HepG2 (cell line): ENCODE measurements around the gene TIMM44. TPM values are rescaled to one million over a fixed set of nuclear protein-coding genes. Genes with fewer than 3 reads are reported as not detected.

Experiments used
- CBX1 ChIP-seq: IDR thresholded peaks from one replicate; pipeline ENCODE4 v1.6.1; 2016; ENCODE audit warnings: antibody characterized with exemption, low read depth
- CERS6 ChIP-seq: sonication (generic); formaldehyde crosslinking; IDR thresholded peaks from 2 replicates; pipeline ENCODE4 v1.5.0; 2020; ENCODE audit warnings: missing genetic modification reagents
- FOXA3 ChIP-seq: IDR thresholded peaks from 2 replicates; pipeline ENCODE4 v1.6.1; 2016; ENCODE audit warnings: missing genetic modification reagents, missing compliant biosample characterization
- HMGXB4 ChIP-seq, 2 experiments: sonication (generic) in 1 of 2; formaldehyde crosslinking in 1 of 2; IDR thresholded peaks; 2 replicates each; pipeline versions ENCODE4 v1.4.0 to v1.6.1; 2018 to 2020; ENCODE audit warnings: missing genetic modification reagents in 2 of 2, borderline replicate concordance in 1 of 2, low read depth in 1 of 2, mild to moderate bottlenecking in 1 of 2, missing biosample characterization in 1 of 2
- HNRNPLL ChIP-seq: fragments of 200-400 bp; formaldehyde crosslinking; IDR thresholded peaks from 2 replicates; pipeline ENCODE4 v1.6.1; 2017; ENCODE audit warnings: mild to moderate bottlenecking, low read depth, low read length; ENCODE audit not compliant: poor library complexity, severe bottlenecking
- NAIF1 ChIP-seq: sonication (generic); formaldehyde crosslinking; IDR thresholded peaks from 2 replicates; pipeline ENCODE4 v1.5.0; 2020; ENCODE audit warnings: mild to moderate bottlenecking, missing genetic modification reagents, borderline replicate concordance
- NCOA1 ChIP-seq: sonication (generic); formaldehyde crosslinking; IDR thresholded peaks from 2 replicates; pipeline ENCODE4 v1.9.0; 2021; ENCODE audit warnings: missing genetic modification reagents
- REL ChIP-seq: sonication (generic); formaldehyde crosslinking; conservative IDR thresholded peaks from 2 replicates; pipeline ENCODE4 v1.8.0; 2022; ENCODE audit warnings: mild to moderate bottlenecking, missing genetic modification reagents, moderate library complexity
- SCMH1 ChIP-seq: sonication (generic); formaldehyde crosslinking; IDR thresholded peaks from 2 replicates; pipeline ENCODE4 v1.9.0; 2021; ENCODE audit warnings: missing genetic modification reagents, mild to moderate bottlenecking, borderline replicate concordance
- THAP11 ChIP-seq: IDR thresholded peaks from 2 replicates; pipeline ENCODE4 v1.6.1; 2016; ENCODE audit warnings: missing biosample characterization, missing genetic modification reagents
- TOE1 ChIP-seq: sonication (generic); formaldehyde crosslinking; IDR thresholded peaks from 2 replicates; pipeline ENCODE4 v1.4.0; 2020; ENCODE audit warnings: mild to moderate bottlenecking, missing genetic modification reagents
- ZBTB20 ChIP-seq: sonication (generic); formaldehyde crosslinking; IDR thresholded peaks from 2 replicates; pipeline ENCODE4 v1.8.1; 2023; ENCODE audit warnings: missing genetic modification reagents, low read depth, mild to moderate bottlenecking, borderline replicate concordance
- ZNF205 ChIP-seq: IDR thresholded peaks from 2 replicates; pipeline ENCODE4 v1.6.1; 2018; ENCODE audit warnings: missing biosample characterization, missing genetic modification reagents
- ZNF337 ChIP-seq: sonication (generic); formaldehyde crosslinking; IDR thresholded peaks from 2 replicates; pipeline ENCODE4 v1.5.1; 2020; ENCODE audit warnings: missing genetic modification reagents, low read depth, mild to moderate bottlenecking, borderline replicate concordance
- ZNF367 ChIP-seq: sonication (generic); formaldehyde crosslinking; IDR thresholded peaks from 2 replicates; pipeline ENCODE4 v1.4.0; 2020; ENCODE audit warnings: missing genetic modification reagents, borderline replicate concordance
- ZNF501 ChIP-seq: sonication (generic); formaldehyde crosslinking; IDR thresholded peaks from 2 replicates; pipeline ENCODE4 v1.5.1; 2020; ENCODE audit warnings: mild to moderate bottlenecking, moderate library complexity, missing genetic modification reagents
- ZNF530 ChIP-seq: sonication (generic); formaldehyde crosslinking; IDR thresholded peaks from 2 replicates; pipeline ENCODE4 v1.5.0; 2020; ENCODE audit warnings: low read depth, mild to moderate bottlenecking, missing genetic modification reagents
- ZNF547 ChIP-seq: sonication (generic); formaldehyde crosslinking; IDR thresholded peaks from 2 replicates; pipeline ENCODE4 v1.5.1; 2020; ENCODE audit warnings: mild to moderate bottlenecking, missing genetic modification reagents
- ZNF75D ChIP-seq: sonication (generic); formaldehyde crosslinking; IDR thresholded peaks from 2 replicates; pipeline ENCODE4 v1.8.1; 2023; ENCODE audit warnings: missing genetic modification reagents, mild to moderate bottlenecking, borderline replicate concordance
- ZNF841 ChIP-seq: sonication (generic); formaldehyde crosslinking; IDR thresholded peaks from 2 replicates; pipeline ENCODE4 v1.8.1; 2023; ENCODE audit warnings: missing genetic modification reagents, borderline replicate concordance
- polyA plus RNA-seq, 8 experiments: library from polyadenylated mRNA; depleted of rRNA in 3 of 8; stranded (reverse) in 7 of 8; unstranded in 1 of 8; fragments of >200 nt; fragmentation: Illumina TruSeq in 4 of 8; extraction: Trizol in 4 of 8; gene quantifications; 2 replicates each; pipeline versions ENCODE4 v1.2.1 to v1.2.3, GENCODE V29; 2011 to 2016; ENCODE audit warnings: low read depth in 4 of 8, missing spikeins in 1 of 8, mixed read lengths in 1 of 8; ENCODE audit not compliant: insufficient read depth in 1 of 8
- total RNA-seq, 5 experiments: library from RNA; depleted of rRNA; stranded (reverse); fragments of >200 nt; fragmentation: Illumina TruSeq; extraction: Trizol; gene quantifications; 2 replicates each; pipeline ENCODE4 v1.2.3, GENCODE V29; 2016; ENCODE audit warnings: low read depth in 1 of 5
- TF ChIP-seq, protein P1 (sequence below): sonication (generic); formaldehyde crosslinking; IDR thresholded peaks from 2 replicates; pipeline ENCODE4 v1.4.0; 2020; ENCODE audit warnings: missing genetic modification reagents, mild to moderate bottlenecking, borderline replicate concordance
- TF ChIP-seq, protein P2 (sequence below): IDR thresholded peaks from 2 replicates; pipeline ENCODE4 v1.6.1; 2016; ENCODE audit warnings: missing compliant biosample characterization, missing genetic modification reagents, borderline replicate concordance
- TF ChIP-seq, protein P3 (sequence below): sonication (generic); formaldehyde crosslinking; IDR thresholded peaks from 2 replicates; pipeline ENCODE4 v1.5.0; 2020; ENCODE audit warnings: missing genetic modification reagents, mild to moderate bottlenecking, borderline replicate concordance

Gene TIMM44
- total and polyA plus RNA-seq, 2 of the 13 experiments (the other 11 are each of a cell fraction or from before 2014, with no cell fraction given) = 42.9 to 72.6 TPM

DNA sequence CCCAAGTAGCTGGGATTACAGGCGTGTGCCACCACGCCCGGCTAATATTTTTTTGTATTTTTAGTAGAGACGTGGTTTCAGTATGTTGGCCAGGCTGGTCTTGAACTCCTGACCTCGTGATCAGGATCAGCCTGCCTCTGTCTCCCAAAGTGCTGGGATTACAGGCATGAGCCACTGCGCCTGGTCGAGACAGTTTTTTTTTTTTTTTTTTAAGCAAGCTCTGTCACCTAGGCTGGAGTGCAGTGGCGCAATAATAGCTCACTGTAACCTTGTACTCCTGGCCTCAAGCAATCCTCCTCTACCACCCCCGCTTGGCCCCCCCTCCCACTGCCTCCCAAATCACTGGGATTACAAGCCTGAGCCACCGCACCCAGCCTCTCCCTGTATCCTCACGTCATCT is 46.2 kb downstream of the TIMM44 start (continued):
- TF ChIP-seq ZNF547 = peak; percentile 46; the same call in 1 of the 2 replicates
- peak; percentile 44 for TF ChIP-seq FOXA3
- TF ChIP-seq ZNF337 = no peak
- no peak for TF ChIP-seq SCMH1
- no peak for TF ChIP-seq CERS6 (CRISPR knock-in tag)
- TF ChIP-seq ZBTB20 (CRISPR knock-in tag) = no peak
- no peak for TF ChIP-seq NCOA1 (CRISPR knock-in tag)
- no peak for TF ChIP-seq ZNF367 (CRISPR knock-in tag)
- TF ChIP-seq, protein P1, sequence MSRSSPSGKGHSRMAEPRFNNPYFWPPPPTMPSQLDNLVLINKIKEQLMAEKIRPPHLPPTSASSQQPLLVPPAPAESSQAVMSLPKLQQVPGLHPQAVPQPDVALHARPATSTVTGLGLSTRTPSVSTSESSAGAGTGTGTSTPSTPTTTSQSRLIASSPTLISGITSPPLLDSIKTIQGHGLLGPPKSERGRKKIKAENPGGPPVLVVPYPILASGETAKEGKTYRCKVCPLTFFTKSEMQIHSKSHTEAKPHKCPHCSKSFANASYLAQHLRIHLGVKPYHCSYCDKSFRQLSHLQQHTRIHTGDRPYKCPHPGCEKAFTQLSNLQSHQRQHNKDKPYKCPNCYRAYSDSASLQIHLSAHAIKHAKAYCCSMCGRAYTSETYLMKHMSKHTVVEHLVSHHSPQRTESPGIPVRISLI (CRISPR knock-in tag) = peak; percentile 99
- TF ChIP-seq ZNF501 (CRISPR knock-in tag) = peak; percentile 53; the same call in 1 of the 2 replicates
- TF ChIP-seq ZNF75D = no peak
- no peak for TF ChIP-seq HMGXB4 (CRISPR knock-in tag; IDR thresholded peaks at IDR 0.05; ENCODE audit: borderline replicate concordance in 1 of 2, low read depth in 1 of 2)
- no peak for TF ChIP-seq HNRNPLL
- no peak for TF ChIP-seq NAIF1 (CRISPR knock-in tag)
- TF ChIP-seq, protein P2, sequence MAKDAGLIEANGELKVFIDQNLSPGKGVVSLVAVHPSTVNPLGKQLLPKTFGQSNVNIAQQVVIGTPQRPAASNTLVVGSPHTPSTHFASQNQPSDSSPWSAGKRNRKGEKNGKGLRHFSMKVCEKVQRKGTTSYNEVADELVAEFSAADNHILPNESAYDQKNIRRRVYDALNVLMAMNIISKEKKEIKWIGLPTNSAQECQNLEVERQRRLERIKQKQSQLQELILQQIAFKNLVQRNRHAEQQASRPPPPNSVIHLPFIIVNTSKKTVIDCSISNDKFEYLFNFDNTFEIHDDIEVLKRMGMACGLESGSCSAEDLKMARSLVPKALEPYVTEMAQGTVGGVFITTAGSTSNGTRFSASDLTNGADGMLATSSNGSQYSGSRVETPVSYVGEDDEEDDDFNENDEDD (CRISPR knock-in tag) = no peak
- no peak; the same call in 1 of the 2 replicates for TF ChIP-seq ZNF205 (CRISPR knock-in tag)
- no peak; the same call in 1 of the 2 replicates for TF ChIP-seq TOE1 (CRISPR knock-in tag)
- no peak for TF ChIP-seq REL (CRISPR knock-in tag)
- no peak; the same call in 1 of the 2 replicates for TF ChIP-seq THAP11
- no peak for TF ChIP-seq ZNF530 (CRISPR knock-in tag)
- TF ChIP-seq, protein P3, sequence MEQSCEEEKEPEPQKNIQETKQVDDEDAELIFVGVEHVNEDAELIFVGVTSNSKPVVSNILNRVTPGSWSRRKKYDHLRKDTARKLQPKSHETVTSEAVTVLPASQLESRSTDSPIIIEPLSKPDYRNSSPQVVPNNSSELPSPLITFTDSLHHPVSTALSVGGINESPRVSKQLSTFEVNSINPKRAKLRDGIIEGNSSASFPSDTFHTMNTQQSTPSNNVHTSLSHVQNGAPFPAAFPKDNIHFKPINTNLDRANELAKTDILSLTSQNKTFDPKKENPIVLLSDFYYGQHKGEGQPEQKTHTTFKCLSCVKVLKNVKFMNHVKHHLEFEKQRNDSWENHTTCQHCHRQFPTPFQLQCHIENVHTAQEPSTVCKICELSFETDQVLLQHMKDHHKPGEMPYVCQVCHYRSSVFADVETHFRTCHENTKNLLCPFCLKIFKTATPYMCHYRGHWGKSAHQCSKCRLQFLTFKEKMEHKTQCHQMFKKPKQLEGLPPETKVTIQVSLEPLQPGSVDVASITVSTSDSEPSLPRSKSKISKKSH (CRISPR knock-in tag) = no peak
- no peak for TF ChIP-seq ZNF841 (CRISPR knock-in tag)
- peak; percentile 31 for TF ChIP-seq CBX1
